GM12878 (cell line): ENCODE measurements around the gene NLRP6. TPM values are rescaled to one million over a fixed set of nuclear protein-coding genes. Genes with fewer than 3 reads are reported as not detected.

ENCODE experiments used
- ASH2L ChIP-seq: fragments of 300-600, 200-600 bp; sonication (generic); IDR thresholded peaks from 2 replicates; pipeline ENCODE4 v1.6.1; 2017; ENCODE audit warnings: low read depth, mild to moderate bottlenecking, borderline replicate concordance
- ATF7 ChIP-seq: fragments of 450-650 bp; IDR thresholded peaks from 2 replicates; pipeline ENCODE4 v1.6.1; 2016; ENCODE audit warnings: low read depth, mild to moderate bottlenecking
- CBFB ChIP-seq: IDR thresholded peaks from 2 replicates; pipeline ENCODE4 v1.6.1; 2016; ENCODE audit warnings: antibody characterized with exemption, low read depth
- CHD1 ChIP-seq: IDR thresholded peaks from 2 replicates; pipeline ENCODE4 v1.6.1; 2012; ENCODE audit warnings: low read depth, low read length, improper control_type of control experiment
- EED ChIP-seq: sonication (generic); IDR thresholded peaks from 2 replicates; pipeline ENCODE4 v1.6.1; 2016; ENCODE audit warnings: antibody characterized with exemption, low read depth
- EGR1 ChIP-seq, 2 experiments: IDR thresholded peaks; 1 replicate in 1 of 2; 2 replicates in 1 of 2; pipeline ENCODE4 v1.6.1; 2011 to 2012; ENCODE audit warnings: low read depth in 2 of 2, low read length in 2 of 2, borderline replicate concordance in 1 of 2, mild to moderate bottlenecking in 1 of 2, moderate library complexity in 1 of 2
- EP300 ChIP-seq, 2 experiments: fragments of 150-350 bp in 1 of 2; IDR thresholded peaks; 2 replicates each; pipeline ENCODE4 v1.6.1; 2011 to 2012; ENCODE audit warnings: low read depth in 2 of 2, low read length in 2 of 2, borderline replicate concordance in 1 of 2, improper control_type of control experiment in 1 of 2, inconsistent platforms in 1 of 2; ENCODE audit not compliant: control insufficient read depth in 1 of 2
- GATAD2B ChIP-seq: fragments of 450-650 bp; conservative IDR thresholded peaks from 2 replicates; pipeline ENCODE4 v1.6.1; 2017; ENCODE audit warnings: low read depth, mild to moderate bottlenecking, moderate library complexity
- IKZF2 ChIP-seq, 2 experiments: fragments of 450-650 bp; IDR thresholded peaks; 2 replicates each; pipeline ENCODE4 v1.6.1; 2017; ENCODE audit warnings: mild to moderate bottlenecking in 2 of 2, moderate library complexity in 2 of 2
- IRF3 ChIP-seq: fragments of 450-650 bp; IDR thresholded peaks from 2 replicates; pipeline ENCODE4 v1.6.1; 2014; ENCODE audit warnings: mild to moderate bottlenecking
- JUND ChIP-seq: IDR thresholded peaks from 2 replicates; pipeline ENCODE4 v1.6.1; 2012; ENCODE audit warnings: low read depth, mild to moderate bottlenecking, low read length, improper control_type of control experiment, moderate library complexity
- NFYA ChIP-seq: IDR thresholded peaks from 2 replicates; pipeline ENCODE4 v1.6.1; 2011; ENCODE audit warnings: low read depth, mild to moderate bottlenecking, low read length, improper control_type of control experiment, borderline replicate concordance
- RAD21 ChIP-seq: IDR thresholded peaks from 2 replicates; pipeline ENCODE4 v1.6.1; 2011; ENCODE audit warnings: mild to moderate bottlenecking, low read depth, low read length, moderate library complexity; ENCODE audit not compliant: insufficient read depth
- RB1 ChIP-seq: fragments of 450-650 bp; formaldehyde crosslinking; IDR thresholded peaks from 2 replicates; pipeline ENCODE4 v1.6.1; 2017; ENCODE audit warnings: mild to moderate bottlenecking, borderline replicate concordance
- SIX5 ChIP-seq: IDR thresholded peaks from 2 replicates; pipeline ENCODE4 v1.6.1; 2011; ENCODE audit warnings: mild to moderate bottlenecking, low read depth, low read length, moderate library complexity; ENCODE audit not compliant: severe bottlenecking
- SKIL ChIP-seq: fragments of 450-650 bp; IDR thresholded peaks from 2 replicates; pipeline ENCODE4 v1.6.1; 2017; ENCODE audit warnings: mild to moderate bottlenecking, low read depth, inconsistent platforms; ENCODE audit not compliant: poor library complexity, severe bottlenecking
- SMARCA5 ChIP-seq: fragments of 450-650 bp; IDR thresholded peaks from 2 replicates; pipeline ENCODE4 v1.6.1; 2017; ENCODE audit warnings: mild to moderate bottlenecking
- SREBF1 ChIP-seq: IDR thresholded peaks from 2 replicates; pipeline ENCODE4 v1.6.1; 2012; ENCODE audit warnings: mild to moderate bottlenecking, low read length
- SRF ChIP-seq, 2 experiments: IDR thresholded peaks; 2 replicates each; pipeline ENCODE4 v1.6.1; 2011; ENCODE audit warnings: low read depth in 2 of 2, low read length in 2 of 2, mild to moderate bottlenecking in 1 of 2, moderate library complexity in 1 of 2
- TARDBP ChIP-seq: IDR thresholded peaks from 2 replicates; pipeline ENCODE4 v1.6.1; 2016; ENCODE audit warnings: borderline replicate concordance
- WRNIP1 ChIP-seq: IDR thresholded peaks from 2 replicates; pipeline ENCODE4 v1.6.1; 2011; ENCODE audit warnings: low read depth, low read length, improper control_type of control experiment, borderline replicate concordance
- YBX1 ChIP-seq: fragments of 450-650 bp; IDR thresholded peaks from 2 replicates; pipeline ENCODE4 v1.6.1; 2016; ENCODE audit warnings: antibody characterized with exemption
- YY1 ChIP-seq: IDR thresholded peaks from 2 replicates; pipeline ENCODE4 v1.6.1; 2011; ENCODE audit warnings: low read depth, mild to moderate bottlenecking, low read length
- ZBTB11 ChIP-seq: fragments of 450-650 bp; formaldehyde crosslinking; IDR thresholded peaks from 2 replicates; pipeline ENCODE4 v1.5.0; 2022; ENCODE audit warnings: mild to moderate bottlenecking, missing genetic modification characterization
- ZNF24 ChIP-seq: fragments of 450-650 bp; IDR thresholded peaks from 2 replicates; pipeline ENCODE4 v1.6.1; 2017; ENCODE audit warnings: antibody characterized with exemption, mild to moderate bottlenecking
- polyA plus RNA-seq, 11 experiments: library from polyadenylated mRNA; depleted of rRNA in 4 of 11; unstranded in 6 of 11; stranded (reverse) in 5 of 11; fragments of >200 nt; fragmentation: Nextera tagmentation in 4 of 11; fragmentation: Illumina TruSeq in 1 of 11; extraction: Ambion mirVana in 4 of 11; extraction: Trizol in 1 of 11; gene quantifications; 1 replicate in 1 of 11; 2 replicates in 10 of 11; pipeline versions ENCODE4 v1.2.1 to v1.2.3, GENCODE V29; 2011 to 2016; ENCODE audit warnings: inconsistent platforms in 2 of 11, missing spikeins in 2 of 11, low read depth in 1 of 11
- total RNA-seq, 4 experiments: library from RNA; depleted of rRNA in 3 of 4; stranded (reverse); fragments of >200 nt in 3 of 4; fragmentation: Illumina TruSeq in 1 of 4; extraction: Trizol in 1 of 4; gene quantifications; 2 replicates each; pipeline versions ENCODE4 v1.2.1 to v1.2.3, GENCODE V29; 2013 to 2021

NLRP6 gene
- total and polyA plus RNA-seq, 10 of the 15 experiments (the other 5 are each of a cell fraction or from before 2014, with no cell fraction given): 0.03 to 0.11 TPM; not detected in 8

- TF ChIP-seq GATAD2B (peak; percentile 83), JUND (0 out of 2 replicates have a peak, but pooled peaks have one; percentile 10), SKIL (peak; percentile 85), SREBF1 (no peak; the same call in 1 of the 2 replicates), WRNIP1 (no peak), RAD21 (no peak), CHD1 (no peak; the same call in 1 of the 2 replicates), TARDBP (no peak), YY1 (peak; percentile 89), RB1 (peak; percentile 13; the same call in 1 of the 2 replicates), ZNF24 (no peak), CBFB (no peak; the same call in 1 of the 2 replicates), IRF3 (no peak), YBX1 (no peak), SMARCA5 (peak; percentile 97), EED (no peak), NFYA (no peak), ATF7 (peak; percentile 68), ZBTB11 (peak; percentile 81; the same call in 1 of the 2 replicates), EP300 (IDR thresholded peaks at IDR 0.05; ENCODE audit: borderline replicate concordance in 1 of 2, control insufficient read depth in 1 of 2, low read depth in 2 of 2, low read length in 2 of 2) (peak in 1 of 2 experiments; percentile 27; a peak in 1 of 4 replicates), EGR1 (IDR thresholded peaks at IDR 0.05; ENCODE audit: borderline replicate concordance in 1 of 2, low read depth in 2 of 2, low read length in 2 of 2) (peak in 1 of 2 experiments; percentile 99; a peak in 2 of 3 replicates), IKZF2 (IDR thresholded peaks at IDR 0.05) (peak; percentile 27 to 37; a peak in 3 of 4 replicates), SRF (IDR thresholded peaks at IDR 0.05; ENCODE audit: low read depth in 2 of 2, low read length in 2 of 2) (no peak), SIX5 (peak; percentile 8), ASH2L (no peak)
Measured at GRCh38 chr11:235997-236773, 42.0 kb upstream of the NLRP6 start, which contains the start of gene SIRT3 (continued).
